Neural cell (in vitro differentiated cells): Measurements from ENCODE around the gene CAPN15. TPM values are rescaled to one million over a fixed set of nuclear protein-coding genes. Genes with fewer than 3 reads are reported as not detected.
"Not testable (repeated sequence)": the region's sequence is repeated elsewhere in the genome, so short reads cannot be mapped to it uniquely, and the experiment has no call there.

Source experiments
- H2AFZ ChIP-seq: fragments of 200-600, 300-800 bp; sonication (generic), shearing (Covaris generic); 2 replicates; pipeline ENCODE4 v1.6.0; 2014; ENCODE audit warnings: low read depth, mild to moderate bottlenecking, antibody characterized with exemption, low read length, moderate library complexity
- H3F3A ChIP-seq: fragments of 200-600 bp; shearing (Covaris generic); 2 replicates; pipeline ENCODE4 v1.6.1; 2016; ENCODE audit warnings: mild to moderate bottlenecking, moderate library complexity, mixed read lengths, antibody characterized with exemption, low read length; ENCODE audit not compliant: insufficient read depth, poor library complexity, severe bottlenecking
- H3K27ac ChIP-seq: fragments of 200-600, 300-800 bp; sonication (generic), shearing (Covaris generic); 2 replicates; pipeline ENCODE4 v1.5.1; 2014; ENCODE audit warnings: mild to moderate bottlenecking, low read length, moderate library complexity
- H3K27me3 ChIP-seq: fragments of 300-800, 200-600 bp; sonication (generic), shearing (Covaris generic); 2 replicates; pipeline ENCODE4 v1.6.0; 2014; ENCODE audit warnings: mild to moderate bottlenecking, low read depth, low read length, moderate library complexity; ENCODE audit not compliant: insufficient read depth
- H3K36me3 ChIP-seq: fragments of 300-800, 200-600 bp; sonication (generic), shearing (Covaris generic); 2 replicates; pipeline ENCODE4 v1.5.1; 2014; ENCODE audit warnings: mild to moderate bottlenecking, antibody characterized with exemption, low read length, moderate library complexity; ENCODE audit not compliant: insufficient read depth
- H3K4me2 ChIP-seq: fragments of 300-800, 200-600 bp; sonication (generic), shearing (Covaris generic); 2 replicates; pipeline ENCODE4 v1.6.0; 2014; ENCODE audit warnings: mild to moderate bottlenecking, low read length
- H3K4me3 ChIP-seq: fragments of 300-800, 200-600 bp; sonication (generic), shearing (Covaris generic); 2 replicates; pipeline ENCODE4 v1.5.1; 2014; ENCODE audit warnings: mild to moderate bottlenecking, low read length, moderate library complexity
- H3K79me2 ChIP-seq: fragments of 200-600 bp; shearing (Covaris generic); replicated peaks from 2 replicates; pipeline ENCODE4 v1.6.0; 2014; ENCODE audit warnings: mild to moderate bottlenecking, low read length, moderate library complexity; ENCODE audit not compliant: insufficient read depth
- H3K9ac ChIP-seq: fragments of 300-800, 200-600 bp; sonication (generic), shearing (Covaris generic); 2 replicates; pipeline ENCODE4 v1.6.1; 2016; ENCODE audit warnings: mild to moderate bottlenecking, low read length, mixed read lengths
- H3K9me2 ChIP-seq: fragments of 200-600 bp; shearing (Covaris generic); 2 replicates; pipeline ENCODE4 v1.6.1; 2016; ENCODE audit warnings: mild to moderate bottlenecking, low read length, mixed read lengths; ENCODE audit not compliant: insufficient read depth
- H3K9me3 ChIP-seq: fragments of 200-600, 300-800 bp; sonication (generic), shearing (Covaris generic); 2 replicates; pipeline ENCODE4 v1.6.1; 2016; ENCODE audit warnings: mild to moderate bottlenecking, mixed run types, low read length, moderate library complexity, mixed read lengths
- H4K20me1 ChIP-seq: fragments of 200-600 bp; shearing (Covaris generic); 2 replicates; pipeline ENCODE4 v1.6.1; 2016; ENCODE audit warnings: mild to moderate bottlenecking, mixed run types; ENCODE audit not compliant: insufficient read depth
- CTCF ChIP-seq: fragments of 450-650 bp; IDR thresholded peaks from 2 replicates; pipeline ENCODE4 v1.5.1; 2014; ENCODE audit warnings: antibody characterized with exemption, mild to moderate bottlenecking, moderate library complexity; ENCODE audit not compliant: poor library complexity, severe bottlenecking
- EP300 ChIP-seq: fragments of 450-650 bp; conservative IDR thresholded peaks from 2 replicates; pipeline ENCODE4 v1.6.1; 2014; ENCODE audit warnings: antibody characterized with exemption, mild to moderate bottlenecking, moderate library complexity; ENCODE audit not compliant: poor library complexity, severe bottlenecking
- EZH2 ChIP-seq: fragments of 200-600, 300-800 bp; shearing (Covaris generic), sonication (generic); IDR thresholded peaks from 2 replicates; pipeline ENCODE4 v1.6.1; 2014; ENCODE audit warnings: antibody characterized with exemption, low read length, borderline replicate concordance, mild to moderate bottlenecking; ENCODE audit not compliant: insufficient read depth, poor library complexity, severe bottlenecking
- MXI1 ChIP-seq: fragments of 450-650 bp; conservative IDR thresholded peaks from 2 replicates; pipeline ENCODE4 v1.6.1; 2014; ENCODE audit warnings: antibody characterized with exemption, mild to moderate bottlenecking; ENCODE audit not compliant: poor library complexity, severe bottlenecking
- POLR2AphosphoS5 ChIP-seq: IDR thresholded peaks from 2 replicates; pipeline ENCODE4 v1.6.1; 2012
- RAD21 ChIP-seq: fragments of 450-650 bp; conservative IDR thresholded peaks from 2 replicates; pipeline ENCODE4 v1.6.1; 2014; ENCODE audit warnings: antibody characterized with exemption, mild to moderate bottlenecking, moderate library complexity
- REST ChIP-seq: IDR thresholded peaks from 2 replicates; pipeline ENCODE4 v1.6.1; 2012; ENCODE audit warnings: borderline replicate concordance
- SMC3 ChIP-seq: fragments of 450-650 bp; conservative IDR thresholded peaks from 2 replicates; pipeline ENCODE4 v1.6.1; 2014; ENCODE audit warnings: antibody characterized with exemption, mild to moderate bottlenecking, moderate library complexity; ENCODE audit not compliant: poor library complexity
- TAF1 ChIP-seq: IDR thresholded peaks from 2 replicates; pipeline ENCODE4 v1.6.1; 2012; ENCODE audit warnings: low read depth
- polyA plus RNA-seq: library from polyadenylated mRNA; depleted of rRNA; stranded (reverse); fragments of >200 nt; gene quantifications from 2 replicates; pipeline ENCODE4 v1.2.3, GENCODE V29; 2014

Gene CAPN15
- polyA plus RNA-seq, 1 donor from 2014 or later = 11.5 TPM

GRCh38 chr16:506246-506546, 21.3 kb upstream of the CAPN15 start:
- Histone ChIP-seq H3K27me3 (no peaks in the 10 kb centered on the region), H4K20me1 (no peaks in the 10 kb centered on the region), H3K9ac (no peak overlapping the region), H3K79me2 (no peaks in the 10 kb centered on the region), H3F3A (no peaks in the 10 kb centered on the region), H3K9me3 (no peaks in the 10 kb centered on the region), H3K9me2 (no peaks in the 10 kb centered on the region), H3K36me3 (no peaks in the 10 kb centered on the region), H3K4me3 (no peak overlapping the region), H3K27ac (no peak overlapping the region), H2AFZ (no peak overlapping the region), H3K4me2 (no peak overlapping the region)
- TF ChIP-seq POLR2AphosphoS5 (no peak), REST (no peak), EP300 (no peak), RAD21 (no peak), SMC3 (no peak), EZH2 (no peak), MXI1 (no peak), CTCF (no peak), TAF1 (no peak)

- H3K4me2 ChIP-seq, H3K79me2 ChIP-seq, H3K9me2 ChIP-seq, H4K20me1 ChIP-seq, H3K36me3 ChIP-seq, H3K4me3 ChIP-seq, H3K9ac ChIP-seq, H3F3A ChIP-seq, H2AFZ ChIP-seq, H3K9me3 ChIP-seq, H3K27me3 ChIP-seq, H3K27ac ChIP-seq: not testable (repeated sequence)
Measured at GRCh38 chr16:507527-507926, 20.0 kb upstream of the CAPN15 start.

GRCh38 chr16:507996-508395, 19.5 kb upstream of the CAPN15 start:
- Histone ChIP-seq H3K4me3 (no peak overlapping the region), H3K4me2 (no peak overlapping the region), H4K20me1 (no peaks in the 10 kb centered on the region), H2AFZ (no peak overlapping the region), H3K27ac (no peak overlapping the region), H3K27me3 (no peaks in the 10 kb centered on the region), H3K9ac (no peak overlapping the region), H3K9me2 (no peaks in the 10 kb centered on the region), H3K79me2 (no peaks in the 10 kb centered on the region), H3K36me3 (no peaks in the 10 kb centered on the region), H3K9me3 (no peaks in the 10 kb centered on the region), H3F3A (no peaks in the 10 kb centered on the region)
- TF ChIP-seq MXI1 (no peak), SMC3 (no peak), RAD21 (no peak), EP300 (no peak), TAF1 (no peak), REST (no peak), POLR2AphosphoS5 (no peak), CTCF (no peak), EZH2 (no peak)
